Putamen (tissue), 1 donor: Measurements from ENCODE around the gene ACTL6B.
"Not testable (repeated sequence)": the region's sequence is repeated elsewhere in the genome, so short reads cannot be mapped to it uniquely, and the experiment has no call there.

Experiments used
- DNase-seq: peaks from one replicate; pipeline ENCODE4 v3.0.0-alpha.2; 2016; ENCODE audit warnings: low spot score

ACTL6B gene

DNA sequence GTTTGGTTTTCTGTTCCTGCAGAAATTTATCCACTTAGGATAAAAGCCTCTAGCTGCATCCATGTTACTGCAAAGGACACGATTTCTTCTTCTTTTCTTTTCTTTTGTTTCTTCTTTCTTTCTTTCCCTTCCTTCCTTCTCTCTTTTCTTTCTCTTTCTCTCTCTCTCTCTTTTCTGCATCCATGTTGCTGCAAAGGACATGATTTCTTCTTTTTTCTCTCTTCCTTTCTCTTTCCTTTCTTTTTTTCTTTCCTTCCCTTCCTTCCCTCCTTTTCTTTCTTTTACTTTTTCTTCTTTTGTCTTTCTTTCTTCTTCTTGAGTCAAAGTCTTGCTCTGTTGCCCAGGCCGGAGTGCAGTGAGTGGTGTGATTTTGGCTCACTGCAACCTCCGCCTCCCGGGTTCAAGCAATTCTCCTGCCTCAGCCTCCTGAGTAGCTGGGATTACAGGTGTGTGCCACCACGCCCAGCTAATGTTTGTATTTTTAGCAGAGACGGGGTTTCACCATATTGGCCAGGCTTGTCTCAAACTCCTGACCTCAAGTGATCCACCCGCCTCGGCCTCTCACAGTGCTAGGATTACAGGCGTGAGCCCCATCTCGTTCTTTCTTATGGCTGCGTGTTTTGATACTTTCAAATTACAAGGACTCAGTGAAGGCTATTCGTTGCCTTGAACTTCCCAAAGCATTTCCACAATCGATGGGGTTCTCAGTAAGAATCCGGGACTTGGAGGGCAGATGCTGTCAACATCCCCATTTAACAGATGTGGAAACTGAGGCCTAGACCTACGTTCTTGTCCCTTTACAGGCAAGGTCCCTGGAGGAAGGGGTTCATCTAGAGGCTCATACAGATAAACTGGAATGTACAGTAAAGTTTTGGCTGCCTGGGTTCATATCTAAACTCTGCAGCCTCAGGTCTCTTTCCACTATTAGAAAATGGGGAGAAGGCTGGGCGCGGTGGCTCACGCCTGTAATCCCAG is 15.4 kb upstream of the ACTL6B start:
- no peak for DNase-seq

DNA sequence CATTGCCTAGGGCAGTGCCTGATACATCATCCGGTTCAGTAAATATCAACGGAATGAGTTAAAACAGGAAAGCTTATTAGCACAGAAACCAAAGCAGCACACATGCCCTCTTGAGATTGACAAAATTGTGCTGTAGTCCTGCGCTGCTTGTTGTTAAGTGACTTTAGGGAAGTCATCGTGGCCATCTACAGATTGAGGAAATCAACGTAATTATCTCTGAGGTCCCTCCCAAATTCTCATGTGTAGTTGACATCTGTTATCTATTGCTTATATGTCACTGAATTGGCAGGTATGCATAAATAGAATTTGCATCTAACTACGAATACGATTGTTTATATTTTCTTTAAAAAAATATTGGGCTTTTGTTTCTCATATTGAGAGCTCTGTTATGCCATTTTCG is 13.8 kb upstream of the ACTL6B start:
- DNase-seq, result no peak

DNA sequence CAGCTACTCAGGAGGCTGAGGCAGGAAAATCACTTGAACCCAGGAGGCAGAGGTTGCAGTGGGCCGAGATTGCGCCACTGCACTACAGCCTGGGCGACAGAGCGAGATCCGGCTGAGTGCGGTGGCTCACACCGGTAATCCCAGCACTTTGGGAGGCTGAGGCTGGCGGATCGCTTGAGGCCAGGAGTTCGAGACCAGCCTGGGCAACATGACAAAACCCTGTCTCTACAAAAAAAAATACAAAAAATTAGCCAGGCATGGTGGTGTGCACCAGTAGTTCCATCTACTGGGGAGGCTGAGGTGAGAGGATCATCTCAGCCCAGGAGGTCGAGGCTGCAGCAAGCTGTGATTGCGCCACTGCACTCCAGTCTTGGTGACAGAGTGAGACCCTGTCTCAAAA is 12.9 kb upstream of the ACTL6B start:
- not testable (repeated sequence) for DNase-seq

DNA sequence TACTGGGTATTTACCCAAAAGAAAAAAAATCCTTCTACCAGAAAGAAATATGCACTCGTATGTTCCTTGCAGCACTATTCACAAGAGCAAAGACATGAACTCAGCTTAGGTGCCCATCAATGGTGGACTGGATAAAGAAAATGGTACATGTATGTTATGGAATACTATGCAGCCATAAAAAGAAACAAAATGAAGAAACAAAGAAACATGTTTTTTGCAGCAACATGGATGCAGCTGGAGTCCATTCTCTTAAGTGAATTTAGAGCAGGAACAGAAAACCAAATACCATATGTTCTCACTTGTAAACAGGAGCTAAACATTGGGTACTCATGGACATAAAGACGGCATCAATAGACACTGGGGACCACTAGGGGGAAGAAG is 11.8 kb upstream of the ACTL6B start:
- no peak for DNase-seq

- DNase-seq, result no peak
Observed at GRCh38 chr7:100667331-100668068, 11.3 kb upstream of the ACTL6B start.

DNA sequence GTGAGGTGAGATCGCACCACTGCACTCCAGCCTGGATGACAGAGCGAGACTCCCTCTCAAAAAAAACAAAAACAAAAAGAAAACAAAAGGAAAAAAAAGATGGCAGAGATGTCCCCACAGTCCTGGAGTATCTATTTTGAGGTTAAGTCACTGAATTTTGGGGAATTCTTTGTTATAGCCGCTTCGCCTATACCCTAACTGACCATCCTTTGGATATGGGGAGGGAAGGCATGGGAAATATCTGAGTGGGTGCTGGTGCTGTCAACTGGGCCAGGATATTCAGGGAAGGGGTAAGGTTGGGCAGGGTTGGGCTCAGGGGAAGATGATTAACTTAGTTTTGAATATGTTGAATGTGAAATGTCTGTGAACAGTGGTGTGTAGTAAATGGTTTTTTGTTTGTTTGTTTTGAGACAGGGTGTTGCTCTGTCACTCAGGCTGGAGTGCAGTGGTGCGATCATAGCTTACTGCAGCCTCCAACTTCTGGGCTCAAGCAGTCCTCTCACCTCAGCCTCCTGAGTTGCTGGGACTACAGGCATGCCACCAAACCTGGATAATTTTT is 9.0 kb upstream of the ACTL6B start:
- no peak for DNase-seq

GRCh38 chr7:100662194-100662776 is 6.0 kb upstream of the ACTL6B start:
- not testable (repeated sequence) for DNase-seq

- DNase-seq, result no peak
Observed at GRCh38 chr7:100654908-100655831, 1.1 kb downstream of the ACTL6B start.

GRCh38 chr7:100649826-100650565 is 6.3 kb downstream of the ACTL6B start:
- DNase-seq, result no peak

- DNase-seq, result no peak
Observed at GRCh38 chr7:100642534-100642907, 13.7 kb downstream of the ACTL6B start.

GRCh38 chr7:100641860-100642533 is 14.3 kb downstream of the ACTL6B start:
- no peak for DNase-seq

- DNase-seq, result no peak
Observed at GRCh38 chr7:100641463-100641859, 14.8 kb downstream of the ACTL6B start, which contains the start of gene TFR2. TSS of gene TFR2 (minus strand) at chr7:100641552. CDS start at chr7:100641509, 43 bp downstream.

DNA sequence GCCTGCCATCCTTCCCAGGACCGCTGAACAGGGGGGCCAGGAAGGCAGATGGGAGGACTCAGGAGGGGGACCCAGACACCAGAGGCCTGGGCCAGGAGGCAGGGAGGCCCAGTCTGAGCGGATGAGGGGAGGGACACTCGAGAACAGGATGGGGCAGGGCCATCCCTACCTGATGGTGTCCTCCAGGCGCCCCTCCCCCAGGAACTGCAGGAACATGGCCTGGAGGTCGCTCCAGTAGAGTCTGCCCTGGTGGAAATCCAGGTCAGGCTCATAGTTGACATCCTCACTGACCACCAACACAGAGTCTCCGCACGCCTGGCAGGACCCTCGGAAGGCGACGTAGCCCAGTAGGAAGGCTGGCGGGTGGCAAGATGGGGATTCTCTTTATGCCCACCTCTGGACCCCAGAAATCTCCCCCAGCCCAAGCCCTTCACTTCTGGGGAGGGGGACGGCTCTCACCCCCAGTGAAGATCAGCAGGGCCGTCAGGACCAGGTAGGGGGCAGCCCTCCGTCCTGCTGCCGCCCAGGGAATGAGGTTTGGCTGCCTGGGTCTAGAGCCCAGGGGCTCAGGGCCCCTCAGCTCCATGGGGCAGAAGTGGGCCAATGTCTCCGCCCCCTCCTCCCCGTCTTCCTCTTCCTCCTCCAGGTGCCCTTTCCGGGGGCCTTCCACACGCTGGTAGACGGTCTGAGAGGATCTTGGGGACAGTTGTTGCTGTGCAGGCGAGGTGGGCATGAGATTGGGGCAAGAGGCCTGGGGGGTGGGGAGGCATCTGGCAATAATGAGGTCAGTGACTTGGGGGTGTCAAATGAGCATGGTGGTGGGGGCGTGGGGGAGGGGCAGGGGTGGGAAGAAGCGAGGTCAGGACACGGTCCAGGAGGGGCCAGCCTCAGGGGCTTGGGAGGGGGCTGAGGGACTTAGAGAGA is 15.5 kb downstream of the ACTL6B start:
- DNase-seq, result no peak

DNA sequence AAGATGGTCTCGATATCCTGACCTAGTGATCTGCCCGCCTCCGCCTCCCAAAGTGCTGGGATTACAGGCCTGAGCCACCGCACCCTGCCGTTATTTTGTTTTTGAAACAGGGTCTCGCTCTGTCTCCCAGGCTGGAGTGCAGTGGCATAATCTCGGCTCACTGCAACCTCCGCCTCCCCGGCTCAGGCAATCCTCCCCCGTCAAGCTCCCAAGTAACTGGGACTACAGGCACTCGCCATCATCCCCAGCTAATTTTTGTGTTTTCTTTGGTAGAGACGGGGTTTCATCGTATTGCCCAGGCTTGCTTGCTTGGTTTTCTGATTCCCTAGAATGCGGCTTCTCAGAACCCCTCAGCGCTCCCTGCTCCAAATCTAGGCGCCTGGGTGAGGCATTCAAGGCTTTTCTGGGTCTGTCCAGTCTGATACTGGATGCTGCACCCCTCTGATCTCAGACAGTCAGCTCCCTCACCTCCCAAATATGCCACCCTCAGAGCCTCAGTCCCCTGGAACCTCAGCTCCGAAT is 16.2 kb downstream of the ACTL6B start:
- no peak for DNase-seq

GRCh38 chr7:100632951-100633717 is 23.1 kb downstream of the ACTL6B start:
- DNase-seq, result no peak

DNA sequence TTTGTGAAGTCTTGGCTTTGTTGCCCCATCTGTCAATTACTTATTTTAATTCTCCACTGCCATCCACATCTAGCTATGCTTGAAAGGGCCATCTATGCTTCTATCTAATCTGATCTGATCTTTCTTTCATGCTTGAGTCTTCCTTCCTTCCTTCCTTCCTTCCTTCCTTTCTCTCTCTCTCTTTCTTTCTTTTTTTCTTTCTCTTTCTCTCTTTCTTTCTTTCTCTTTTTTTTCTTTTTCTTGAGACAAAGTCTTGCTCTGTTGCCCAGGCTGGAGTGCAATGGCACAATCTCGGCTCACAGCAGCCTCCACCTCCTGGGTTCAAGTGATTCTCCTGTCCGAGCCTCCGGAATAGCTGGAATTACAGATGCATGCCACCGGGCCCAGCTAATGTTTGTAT is 26.2 kb downstream of the ACTL6B start:
- DNase-seq, result no peak

GRCh38 chr7:100629117-100629716 is 27.0 kb downstream of the ACTL6B start:
- DNase-seq, result no peak

- no peak for DNase-seq
Observed at GRCh38 chr7:100627238-100627549, 29.1 kb downstream of the ACTL6B start.
